IMR-90 (cell line): Measurements from ENCODE around the gene PCDHGA6.

Experiments used
- BHLHE40 ChIP-seq: fragments of 150-350 bp; IDR thresholded peaks from 2 replicates; pipeline ENCODE4 v1.6.1; 2016; ENCODE audit warnings: mild to moderate bottlenecking, low read depth, low read length
- CEBPB ChIP-seq: IDR thresholded peaks from 2 replicates; pipeline ENCODE4 v1.6.1; 2012; ENCODE audit warnings: low read depth, low read length, improper control_type of control experiment
- CTCF ChIP-seq: conservative IDR thresholded peaks from 2 replicates; pipeline ENCODE4 v1.5.1; 2012; ENCODE audit warnings: mild to moderate bottlenecking, low read depth, low read length, improper control_type of control experiment
- ELK1 ChIP-seq: fragments of 150-350 bp; IDR thresholded peaks from 2 replicates; pipeline ENCODE4 v1.6.1; 2016; ENCODE audit warnings: low read depth, mild to moderate bottlenecking, low read length, moderate library complexity, borderline replicate concordance
- FOS ChIP-seq: fragments of 150-350 bp; IDR thresholded peaks from 2 replicates; pipeline ENCODE4 v1.6.1; 2016; ENCODE audit warnings: low read depth, low read length
- MAFK ChIP-seq: IDR thresholded peaks from 2 replicates; pipeline ENCODE4 v1.6.1; 2012; ENCODE audit warnings: low read depth, low read length, improper control_type of control experiment
- MAZ ChIP-seq: IDR thresholded peaks from 2 replicates; pipeline ENCODE4 v1.6.1; 2012; ENCODE audit warnings: low read depth, mild to moderate bottlenecking, low read length, improper control_type of control experiment, moderate library complexity, borderline replicate concordance
- MXI1 ChIP-seq: IDR thresholded peaks from 2 replicates; pipeline ENCODE4 v1.6.1; 2012; ENCODE audit warnings: low read depth, mild to moderate bottlenecking, low read length, moderate library complexity, borderline replicate concordance
- POLR2A ChIP-seq: IDR thresholded peaks from 2 replicates; pipeline ENCODE4 v1.6.1; 2012; ENCODE audit warnings: mild to moderate bottlenecking, low read depth, low read length
- RCOR1 ChIP-seq: IDR thresholded peaks from 2 replicates; pipeline ENCODE4 v1.6.1; 2012; ENCODE audit warnings: mild to moderate bottlenecking, low read length, improper control_type of control experiment; ENCODE audit not compliant: insufficient replicate concordance
- RFX5 ChIP-seq: IDR thresholded peaks from 2 replicates; pipeline ENCODE4 v1.8.0; 2012; ENCODE audit warnings: low read depth, mild to moderate bottlenecking, low read length, moderate library complexity
- USF2 ChIP-seq: fragments of 150-350 bp; IDR thresholded peaks from 2 replicates; pipeline ENCODE4 v1.6.1; 2017; ENCODE audit warnings: mild to moderate bottlenecking, antibody characterized with exemption, low read length, low read depth

- no peak for TF ChIP-seq ELK1
- no peak for TF ChIP-seq BHLHE40
- peak; percentile 57 for TF ChIP-seq CTCF
- TF ChIP-seq MXI1, result no peak
- TF ChIP-seq RCOR1, result no peak
- TF ChIP-seq FOS, result no peak
- no peak for TF ChIP-seq POLR2A
- TF ChIP-seq CEBPB, result no peak
- no peak for TF ChIP-seq USF2
- TF ChIP-seq RFX5, result no peak
- TF ChIP-seq MAZ, result no peak
- TF ChIP-seq MAFK, result no peak
Measured at GRCh38 chr5:141343242-141343952, 30.3 kb upstream of the PCDHGA6 start, which contains the start of gene PCDHGA3.
